Thymus (tissue), 11 donors: Measurements from ENCODE around the gene STARD10. TPM values are rescaled to one million over a fixed set of nuclear protein-coding genes. Genes with fewer than 3 reads are reported as not detected.

Experiments
- DNase-seq, 9 donors: peaks; one replicate each; pipeline ENCODE4 v3.0.0-alpha.2; 2013; ENCODE audit warnings: low spot score in 9 of 9, low read depth in 6 of 9, missing footprints in 1 of 9
- H3K27ac ChIP-seq, 2 donors: one replicate each; pipeline ENCODE4 v1.5.1; 2013; ENCODE audit warnings: control low read depth in 1 of 2, low read depth in 1 of 2, low read length in 1 of 2, mild to moderate bottlenecking in 1 of 2, moderate library complexity in 1 of 2
- H3K27me3 ChIP-seq, 2 donors: one replicate each; pipeline ENCODE4 v1.5.1; 2013; ENCODE audit warnings: low read length in 1 of 2; ENCODE audit not compliant: control insufficient read depth in 2 of 2, insufficient read depth in 1 of 2
- H3K36me3 ChIP-seq, 2 donors: one replicate each; pipeline ENCODE4 v1.5.1; 2013; ENCODE audit warnings: low read length in 1 of 2, mild to moderate bottlenecking in 1 of 2, moderate library complexity in 1 of 2; ENCODE audit not compliant: control insufficient read depth in 2 of 2, insufficient read depth in 2 of 2
- H3K4me1 ChIP-seq, 2 donors: one replicate each; pipeline ENCODE4 v1.5.1; 2013; ENCODE audit warnings: low read length in 2 of 2; ENCODE audit not compliant: control insufficient read depth in 2 of 2, insufficient read depth in 2 of 2
- H3K4me3 ChIP-seq, 2 donors: one replicate each; pipeline ENCODE4 v1.5.1; 2013; ENCODE audit warnings: low read length in 2 of 2, control low read depth in 1 of 2, mild to moderate bottlenecking in 1 of 2
- H3K9me3 ChIP-seq, 2 donors: one replicate each; pipeline ENCODE4 v1.5.1; 2013; ENCODE audit warnings: low read length in 1 of 2, mild to moderate bottlenecking in 1 of 2; ENCODE audit not compliant: control insufficient read depth in 2 of 2, insufficient read depth in 1 of 2
- WGBS: extraction: QIAGEN DNeasy Blood & Tissue Kit; methylation state at CpG from one replicate; pipeline ENCODE4 v1.1.7; 2013; 5-methylcytosine and 5-hydroxymethylcytosine counted together
- polyA plus RNA-seq: library from polyadenylated mRNA; stranded (reverse); fragments of 200-250 nt; gene quantifications from one replicate; pipeline ENCODE4 v1.2.3, GENCODE V29; 2013
- total RNA-seq: library from RNA; stranded (reverse); fragments of 120-200 nt; gene quantifications from one replicate; pipeline ENCODE4 v1.2.4, GENCODE V29; 2013
- donor health status: healthy.

STARD10 gene
- total and polyA plus RNA-seq, 2 donors: 39.7 to 41.5 TPM

GRCh38 chr11:72750086-72750485, 43.8 kb downstream of the STARD10 start:
- no peak for DNase-seq
- no peaks in the 10 kb centered on the region for H3K36me3 ChIP-seq
- H3K4me1 ChIP-seq: peaks cover 21 to 31% of the 10 kb centered on the region in 2 donors
- no peaks in the 10 kb centered on the region for H3K9me3 ChIP-seq
- WGBS: 96% methylated on average over 9 of the region's 9 CpGs
- H3K4me3 ChIP-seq: no peak overlapping the region
- no peak overlapping the region for H3K27ac ChIP-seq
- no peaks in the 10 kb centered on the region for H3K27me3 ChIP-seq

GRCh38 chr11:72747289-72747855, 46.5 kb downstream of the STARD10 start:
- Histone ChIP-seq H3K4me1 (peaks cover 31 to 42% of the 10 kb centered on the region in 2 donors), H3K4me3 (no peak overlapping the region), H3K27ac (no peak overlapping the region), H3K9me3 (peaks cover 1 to 8% of the 10 kb centered on the region in 2 donors), H3K36me3 (no peaks in the 10 kb centered on the region), H3K27me3 (no peaks in the 10 kb centered on the region)
- 100% methylated on average over 6 of the region's 6 CpGs for WGBS
- DNase-seq: no peak

- Histone ChIP-seq H3K9me3 (peaks cover 1 to 8% of the 10 kb centered on the region in 2 donors), H3K27me3 (no peaks in the 10 kb centered on the region), H3K4me1 (peaks cover 31 to 43% of the 10 kb centered on the region in 2 donors), H3K4me3 (no peak overlapping the region), H3K36me3 (no peaks in the 10 kb centered on the region), H3K27ac (no peak overlapping the region)
- WGBS: 96% methylated on average over 3 of the region's 3 CpGs
- no peak for DNase-seq
Observed at GRCh38 chr11:72746821-72747220, 47.0 kb downstream of the STARD10 start.

GRCh38 chr11:72745925-72746550, 47.8 kb downstream of the STARD10 start:
- Histone ChIP-seq H3K27ac (no peak overlapping the region), H3K4me3 (no peak overlapping the region), H3K27me3 (no peaks in the 10 kb centered on the region), H3K36me3 (no peaks in the 10 kb centered on the region), H3K9me3 (peaks cover 1 to 8% of the 10 kb centered on the region in 2 donors), H3K4me1 (peaks cover 25 to 42% of the 10 kb centered on the region in 2 donors)
- WGBS: 98% methylated on average over 11 of the region's 11 CpGs
- no peak for DNase-seq

- Histone ChIP-seq H3K27ac (no peak overlapping the region), H3K4me3 (no peak overlapping the region), H3K36me3 (no peaks in the 10 kb centered on the region), H3K9me3 (peaks cover 1 to 8% of the 10 kb centered on the region in 2 donors), H3K27me3 (no peaks in the 10 kb centered on the region), H3K4me1 (peaks cover 21 to 44% of the 10 kb centered on the region in 2 donors)
- DNase-seq: no peak
- 95% methylated on average over 5 of the region's 5 CpGs for WGBS
Observed at GRCh38 chr11:72745511-72745910, 48.3 kb downstream of the STARD10 start.

- WGBS: 87% methylated on average over 6 of the region's 6 CpGs
- H3K4me3 ChIP-seq: no peak overlapping the region
- no peaks in the 10 kb centered on the region for H3K27me3 ChIP-seq
- peaks cover 20 to 51% of the 10 kb centered on the region in 2 donors for H3K4me1 ChIP-seq
- peaks cover 1 to 8% of the 10 kb centered on the region in 2 donors for H3K9me3 ChIP-seq
- no peak for DNase-seq
- H3K27ac ChIP-seq: no peak overlapping the region
- no peaks in the 10 kb centered on the region for H3K36me3 ChIP-seq
Observed at GRCh38 chr11:72744474-72744873, 49.4 kb downstream of the STARD10 start.

- WGBS: 47% methylated on average over 6 of the region's 6 CpGs
- peaks cover 15 to 57% of the 10 kb centered on the region in 2 donors for H3K4me1 ChIP-seq
Observed at GRCh38 chr11:72743321-72744221, 50.3 kb downstream of the STARD10 start.

GRCh38 chr11:72742513-72743320, 51.1 kb downstream of the STARD10 start:
- Histone ChIP-seq H3K4me1 (peaks cover 15 to 61% of the 10 kb centered on the region in 2 donors), H3K36me3 (no peaks in the 10 kb centered on the region), H3K9me3 (peaks cover 1 to 8% of the 10 kb centered on the region in 2 donors), H3K27me3 (no peaks in the 10 kb centered on the region), H3K4me3 (no peak overlapping the region), H3K27ac (no peak overlapping the region)
- 97% methylated on average over 7 of the region's 7 CpGs for WGBS
- DNase-seq: no peak

More at GRCh38 chr11:72743321-72744221, 50.3 kb downstream of the STARD10 start:
- H3K27me3 ChIP-seq: no peaks in the 10 kb centered on the region
- H3K36me3 ChIP-seq: no peaks in the 10 kb centered on the region
- H3K9me3 ChIP-seq: peaks cover 1 to 8% of the 10 kb centered on the region in 2 donors
- H3K4me3 ChIP-seq: no peak overlapping the region
- DNase-seq: peak; percentile 42 to 89 (median 67)
- peak overlapping the region in 1 of 2 donors; percentile 55 for H3K27ac ChIP-seq
